ENCODE data around the gene MTMR2. TPM values are rescaled to one million over a fixed set of nuclear protein-coding genes. Genes with fewer than 3 reads are reported as not detected.

MTMR2 gene
- polyA plus RNA-seq, 3 donors, result 1.9 to 5.1 (median 2.6) TPM

DNA sequence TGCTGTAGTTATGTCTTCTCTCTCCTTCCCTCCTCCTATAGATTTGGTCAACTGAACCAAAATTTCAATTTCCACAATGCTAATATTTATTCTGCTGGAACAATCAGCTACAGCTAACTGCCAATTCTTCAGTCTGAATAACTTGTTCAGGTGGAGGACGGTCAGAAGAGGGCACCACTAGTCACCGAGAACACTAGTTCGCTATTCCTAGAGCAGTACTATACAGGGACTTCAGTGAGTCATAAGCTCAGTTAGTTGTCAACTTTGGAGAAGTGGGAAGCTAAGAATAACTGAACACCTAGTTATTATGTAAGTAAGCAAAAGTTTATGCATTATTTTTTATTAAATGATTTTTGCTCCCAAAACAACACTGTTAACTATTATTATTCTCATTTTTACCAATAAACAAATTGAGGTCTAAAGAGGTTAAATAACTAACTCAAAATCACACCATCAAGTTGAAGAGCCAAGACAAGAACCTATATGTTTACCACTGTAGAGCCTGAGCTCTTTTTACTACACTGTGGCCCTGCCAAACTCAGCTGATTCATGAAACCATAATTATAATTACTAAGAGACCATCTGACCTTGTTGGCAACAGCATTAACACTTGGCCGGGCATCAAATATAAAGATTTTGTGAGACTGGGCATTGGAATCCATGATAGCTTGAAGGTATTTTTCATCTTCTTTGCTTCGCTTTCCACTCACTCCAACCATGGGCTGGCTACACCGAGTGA is 74.7 kb downstream of the MTMR2 start:
- Mint-ChIP-seq H3K36me3 (peaks cover 13 to 19% of the 10 kb centered on the region in 2 donors), H3K27ac (no peak overlapping the region), H3K4me3 (no peak overlapping the region), H3K27me3 (ENCODE audit: low read depth in 3 of 3) (no peaks in the 10 kb centered on the region), H3K9me3 (no peaks in the 10 kb centered on the region), H3K4me1 (no peaks in the 10 kb centered on the region)
- H3K9me3 ChIP-seq (replicated peaks in 1 of 2; ENCODE audit: control insufficient read depth in 1 of 2, insufficient read depth in 1 of 2, low read length in 2 of 2), result no peaks in the 10 kb centered on the region
- intact Hi-C loops (cut with micrococcal nuclease), result no loop called here
- no peak overlapping the region for H3K9ac ChIP-seq (ENCODE audit: insufficient read depth, low read length, poor library complexity, severe bottlenecking)
- H3K79me2 ChIP-seq (ENCODE audit: insufficient read depth, low read length), result no peaks in the 10 kb centered on the region
- peak; percentile 18 to 54 (median 40) for DNase-seq
- WGBS (ENCODE audit: insufficient coverage), result 80% methylated on average over 1 of the region's 6 CpGs
- no peak overlapping the region for H3K27ac ChIP-seq (ENCODE audit: low read depth in 1 of 2, low read length in 2 of 2)
- H3K27me3 ChIP-seq (ENCODE audit: control insufficient read depth in 2 of 2, insufficient read depth in 2 of 2, low read length in 2 of 2), result no peaks in the 10 kb centered on the region
- H3K4me3 ChIP-seq (replicated peaks in 1 of 3; ENCODE audit: low read depth in 2 of 3, low read length in 3 of 3), result no peak overlapping the region
- H3K36me3 ChIP-seq (replicated peaks in 1 of 2; ENCODE audit: control insufficient read depth in 1 of 2, insufficient read depth in 2 of 2, low read length in 2 of 2), result peaks cover 5 to 33% of the 10 kb centered on the region in 2 donors
- no peak overlapping the region for H2AFZ ChIP-seq (ENCODE audit: insufficient read depth, low read depth, low read length, poor library complexity, severe bottlenecking)
- H3K4me1 ChIP-seq (ENCODE audit: control insufficient read depth in 1 of 2, insufficient read depth in 2 of 2, low read length in 2 of 2), result no peaks in the 10 kb centered on the region
- H4K20me1 ChIP-seq (ENCODE audit: insufficient read depth, low read length), result no peaks in the 10 kb centered on the region
- TF ChIP-seq, protein P1, sequence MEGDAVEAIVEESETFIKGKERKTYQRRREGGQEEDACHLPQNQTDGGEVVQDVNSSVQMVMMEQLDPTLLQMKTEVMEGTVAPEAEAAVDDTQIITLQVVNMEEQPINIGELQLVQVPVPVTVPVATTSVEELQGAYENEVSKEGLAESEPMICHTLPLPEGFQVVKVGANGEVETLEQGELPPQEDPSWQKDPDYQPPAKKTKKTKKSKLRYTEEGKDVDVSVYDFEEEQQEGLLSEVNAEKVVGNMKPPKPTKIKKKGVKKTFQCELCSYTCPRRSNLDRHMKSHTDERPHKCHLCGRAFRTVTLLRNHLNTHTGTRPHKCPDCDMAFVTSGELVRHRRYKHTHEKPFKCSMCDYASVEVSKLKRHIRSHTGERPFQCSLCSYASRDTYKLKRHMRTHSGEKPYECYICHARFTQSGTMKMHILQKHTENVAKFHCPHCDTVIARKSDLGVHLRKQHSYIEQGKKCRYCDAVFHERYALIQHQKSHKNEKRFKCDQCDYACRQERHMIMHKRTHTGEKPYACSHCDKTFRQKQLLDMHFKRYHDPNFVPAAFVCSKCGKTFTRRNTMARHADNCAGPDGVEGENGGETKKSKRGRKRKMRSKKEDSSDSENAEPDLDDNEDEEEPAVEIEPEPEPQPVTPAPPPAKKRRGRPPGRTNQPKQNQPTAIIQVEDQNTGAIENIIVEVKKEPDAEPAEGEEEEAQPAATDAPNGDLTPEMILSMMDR (IDR thresholded peaks at IDR 0.05), result peak; percentile 37
- H3K4me2 ChIP-seq (replicated peaks; ENCODE audit: extremely low read depth, low read length, poor library complexity, severe bottlenecking), result no peak overlapping the region

DNA sequence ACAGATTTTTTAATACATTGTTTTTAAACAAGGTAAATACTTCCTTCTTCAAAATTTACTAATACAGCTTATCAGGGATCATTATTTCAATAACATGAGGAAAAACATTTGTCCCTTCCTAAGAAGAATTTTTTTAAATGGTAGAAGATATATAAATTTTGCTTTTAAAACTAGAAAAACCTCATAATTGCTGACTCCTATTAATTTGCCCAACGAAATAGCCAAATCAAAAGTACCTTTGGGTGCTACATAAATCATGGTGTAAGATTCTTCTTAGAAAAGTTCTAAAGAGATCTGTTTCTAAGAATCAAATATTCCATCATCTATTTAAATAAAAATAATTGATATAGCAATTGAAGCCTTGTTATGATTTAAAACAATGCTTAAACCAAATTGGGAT is 78.7 kb downstream of the MTMR2 start:
- Histone ChIP-seq H4K20me1 (ENCODE audit: insufficient read depth, low read length) (no peaks in the 10 kb centered on the region), H3K79me2 (ENCODE audit: insufficient read depth, low read length) (no peaks in the 10 kb centered on the region), H3K27ac (ENCODE audit: low read depth in 1 of 2, low read length in 2 of 2) (no peak overlapping the region), H3K27me3 (ENCODE audit: control insufficient read depth in 2 of 2, insufficient read depth in 2 of 2, low read length in 2 of 2) (no peaks in the 10 kb centered on the region), H3K9me3 (replicated peaks in 1 of 2; ENCODE audit: control insufficient read depth in 1 of 2, insufficient read depth in 1 of 2, low read length in 2 of 2) (no peaks in the 10 kb centered on the region), H3K9ac (ENCODE audit: insufficient read depth, low read length, poor library complexity, severe bottlenecking) (no peak overlapping the region), H3K4me3 (replicated peaks in 1 of 3; ENCODE audit: low read depth in 2 of 3, low read length in 3 of 3) (no peak overlapping the region), H2AFZ (ENCODE audit: insufficient read depth, low read depth, low read length, poor library complexity, severe bottlenecking) (no peak overlapping the region), H3K4me2 (replicated peaks; ENCODE audit: extremely low read depth, low read length, poor library complexity, severe bottlenecking) (no peak overlapping the region), H3K36me3 (replicated peaks in 1 of 2; ENCODE audit: control insufficient read depth in 1 of 2, insufficient read depth in 2 of 2, low read length in 2 of 2) (peaks cover 9 to 56% of the 10 kb centered on the region in 2 donors), H3K4me1 (ENCODE audit: control insufficient read depth in 1 of 2, insufficient read depth in 2 of 2, low read length in 2 of 2) (no peaks in the 10 kb centered on the region)
- Mint-ChIP-seq H3K4me1 (no peaks in the 10 kb centered on the region), H3K36me3 (peaks cover 24 to 30% of the 10 kb centered on the region in 2 donors), H3K27ac (no peak overlapping the region), H3K27me3 (ENCODE audit: low read depth in 3 of 3) (no peaks in the 10 kb centered on the region), H3K9me3 (no peaks in the 10 kb centered on the region), H3K4me3 (no peak overlapping the region)
- DNase-seq, result no peak
- no CpG with 5 or more reads among the region's 1 CpG for WGBS (ENCODE audit: insufficient coverage)
- TF ChIP-seq, protein P1 (IDR thresholded peaks at IDR 0.05), result no peak
- intact Hi-C loops (cut with micrococcal nuclease), result no loop called here

All from CD14-positive monocyte (primary cell).